Thyroid gland (tissue), 4 donors: ENCODE data around the gene IFTAP. TPM values are rescaled to one million over a fixed set of nuclear protein-coding genes. Genes with fewer than 3 reads are reported as not detected.

Source experiments
- DNase-seq, 2 donors: peaks; one replicate each; pipeline ENCODE4 v3.0.0-alpha.2; 2019
- H3K27ac ChIP-seq, 3 donors: fragments of 200-600 bp; sonication (generic); 1 replicate in 2 of 3; 2 replicates in 1 of 3; pipeline ENCODE4 v1.5.1; 2016 to 2019; ENCODE audit warnings: mild to moderate bottlenecking in 1 of 3, moderate library complexity in 1 of 3
- H3K27me3 ChIP-seq: fragments of 200-600 bp; sonication (generic); one replicate; pipeline ENCODE4 v1.5.1; 2019
- H3K36me3 ChIP-seq, 2 donors: fragments of 200-600 bp; sonication (generic); one replicate each; pipeline ENCODE4 v1.5.1; 2016 to 2019
- H3K4me1 ChIP-seq, 2 donors: fragments of 200-600 bp; sonication (generic); one replicate each; pipeline ENCODE4 v1.5.1; 2017 to 2019
- H3K4me3 ChIP-seq, 3 donors: fragments of 200-600 bp; sonication (generic); replicated peaks in 1 of 3; 1 replicate in 2 of 3; 2 replicates in 1 of 3; pipeline ENCODE4 v1.5.1; 2016; ENCODE audit warnings: mild to moderate bottlenecking in 1 of 3
- H3K9me3 ChIP-seq: fragments of 200-600 bp; sonication (generic); one replicate; pipeline ENCODE4 v1.5.1; 2017
- CTCF ChIP-seq, 6 experiments: fragments of 200-600 bp in 3 of 6; fragments of 450-650 bp in 3 of 6; sonication (generic) in 3 of 6; IDR thresholded peaks; one replicate each; pipeline ENCODE4 v1.5.1; 2016 to 2019; ENCODE audit warnings: antibody characterized with exemption in 6 of 6, mild to moderate bottlenecking in 2 of 6, inconsistent platforms in 1 of 6, moderate library complexity in 1 of 6
- POLR2A ChIP-seq, 2 donors: fragments of 450-650 bp; IDR thresholded peaks; one replicate each; pipeline ENCODE4 v1.6.1; 2017; ENCODE audit warnings: antibody characterized with exemption in 2 of 2, mild to moderate bottlenecking in 2 of 2, moderate library complexity in 1 of 2
- WGBS, 2 donors: methylation state at CpG; one replicate each; pipeline ENCODE4 v1.1.5; 2017; 5-methylcytosine and 5-hydroxymethylcytosine counted together
- intact Hi-C: fragments of 100-400 bp; cut with DNase I; formaldehyde crosslinking; loops from one replicate; pipeline ENCODE4 v1.15.1; 2023
- total RNA-seq, 4 donors: library from RNA; depleted of rRNA; stranded (reverse); fragments of >200 nt; gene quantifications; one replicate each; pipeline ENCODE4 v1.2.3, GENCODE V29; 2016

The IFTAP gene
- total RNA-seq, 4 donors from 2014 or later, result 48.1 to 139 (median 99.0) TPM

GRCh38 chr11:36581536-36581935 is 12.8 kb upstream of the IFTAP start:
- 71 to 82% methylated on average over 2 of the region's 2 CpGs for WGBS, 2 donors
- Histone ChIP-seq H3K27me3 (no peaks in the 10 kb centered on the region), H3K4me3 (no peak overlapping the region), H3K9me3 (no peaks in the 10 kb centered on the region), H3K27ac (no peak overlapping the region), H3K36me3 (no peaks in the 10 kb centered on the region), H3K4me1 (no peaks in the 10 kb centered on the region)
- intact Hi-C loops, result no loop called here
- DNase-seq, result no peak
- no peak for TF ChIP-seq CTCF (IDR thresholded peaks at IDR 0.05)
- TF ChIP-seq POLR2A (IDR thresholded peaks at IDR 0.05), result no peak

- Histone ChIP-seq H3K4me1 (no peaks in the 10 kb centered on the region), H3K4me3 (no peak overlapping the region), H3K9me3 (no peaks in the 10 kb centered on the region), H3K27ac (no peak overlapping the region), H3K36me3 (no peaks in the 10 kb centered on the region), H3K27me3 (no peaks in the 10 kb centered on the region)
- intact Hi-C loops, result no loop called here
- no peak for DNase-seq
- TF ChIP-seq CTCF (IDR thresholded peaks at IDR 0.05), result no peak
- TF ChIP-seq POLR2A (IDR thresholded peaks at IDR 0.05), result no peak
- 54 to 64% methylated on average over 3 of the region's 3 CpGs for WGBS, 2 donors
These were observed 10.6 kb upstream of the IFTAP start for GRCh38 chr11:36583667-36584066.

- Histone ChIP-seq H3K4me1 (no peaks in the 10 kb centered on the region), H3K36me3 (no peaks in the 10 kb centered on the region), H3K9me3 (no peaks in the 10 kb centered on the region), H3K27ac (no peak overlapping the region), H3K27me3 (no peaks in the 10 kb centered on the region), H3K4me3 (no peak overlapping the region)
- intact Hi-C loops, result no loop called here
- TF ChIP-seq CTCF (IDR thresholded peaks at IDR 0.05) (no peak), POLR2A (IDR thresholded peaks at IDR 0.05) (no peak)
- no peak for DNase-seq
These were observed 7.8 kb upstream of the IFTAP start for GRCh38 chr11:36586543-36586942.

- intact Hi-C loops, result no loop called here
- no peak for TF ChIP-seq CTCF (IDR thresholded peaks at IDR 0.05)
- H3K4me1 ChIP-seq, result no peaks in the 10 kb centered on the region
- WGBS, 2 donors, result 25 to 51% methylated on average over 1 of the region's 1 CpG
- H3K27me3 ChIP-seq, result no peaks in the 10 kb centered on the region
- no peaks in the 10 kb centered on the region for H3K9me3 ChIP-seq
- no peaks in the 10 kb centered on the region for H3K36me3 ChIP-seq
- DNase-seq, result no peak
- H3K27ac ChIP-seq, result no peak overlapping the region
- no peak overlapping the region for H3K4me3 ChIP-seq
These were observed 6.2 kb upstream of the IFTAP start for GRCh38 chr11:36588099-36588498.

GRCh38 chr11:36590513-36590912 is 3.8 kb upstream of the IFTAP start:
- no peak for DNase-seq
- Histone ChIP-seq H3K9me3 (no peaks in the 10 kb centered on the region), H3K4me3 (no peak overlapping the region), H3K36me3 (no peaks in the 10 kb centered on the region), H3K4me1 (peaks cover 0 to 3% of the 10 kb centered on the region in 2 donors), H3K27me3 (no peaks in the 10 kb centered on the region), H3K27ac (no peak overlapping the region)
- intact Hi-C loops, result no loop called here
- TF ChIP-seq CTCF (IDR thresholded peaks at IDR 0.05), result no peak
- TF ChIP-seq POLR2A (IDR thresholded peaks at IDR 0.05), result no peak
- 42 to 58% methylated on average over 4 of the region's 4 CpGs for WGBS, 2 donors
